Activated naive CD4-positive, alpha-beta T cell treated with anti-CD3 and anti-CD28 coated beads for 36 hours (primary cell): Measurements from ENCODE around the gene CD200. TPM values are rescaled to one million over a fixed set of nuclear protein-coding genes. Genes with fewer than 3 reads are reported as not detected.

Experiments
- CTCF ChIA-PET: fragments of 350-600 bp; sonication (Branson Sonifier 250); formaldehyde crosslinking; loops from one replicate; lab custom pipeline; 2021; ENCODE audit warnings: antibody characterized with exemption; lab: Charles Lee
- DNase-seq: peaks from one replicate; pipeline ENCODE4 v3.0.0-alpha.2; 2020
- H3K27ac Mint-ChIP-seq: one replicate; pipeline ENCODE4 v1.8.0; 2021; ENCODE audit warnings: mild to moderate bottlenecking, mixed read lengths
- H3K27me3 Mint-ChIP-seq: one replicate; pipeline ENCODE4 v1.8.0; 2021; ENCODE audit warnings: low read depth, mixed read lengths
- H3K36me3 Mint-ChIP-seq: one replicate; pipeline ENCODE4 v1.8.0; 2021; ENCODE audit warnings: low read depth, mixed read lengths
- H3K4me1 Mint-ChIP-seq: one replicate; pipeline ENCODE4 v1.8.0; 2021; ENCODE audit warnings: low read depth, mixed read lengths
- H3K4me3 Mint-ChIP-seq: one replicate; pipeline ENCODE4 v1.8.0; 2021; ENCODE audit warnings: mild to moderate bottlenecking, moderate library complexity, mixed read lengths
- H3K9me3 Mint-ChIP-seq: one replicate; pipeline ENCODE4 v1.8.0; 2021; ENCODE audit warnings: mixed read lengths
- intact Hi-C: fragments of 100-400 bp; cut with micrococcal nuclease; formaldehyde crosslinking; loops from one replicate; pipeline ENCODE4 v1.15.1; 2023
- total RNA-seq, 2 experiments: library from RNA; stranded (reverse); gene quantifications; one replicate each; pipeline ENCODE4 v1.2.3, GENCODE V29; 2021

CD200 gene
- total RNA-seq, result 10 to 100 TPM; 50.0 to 53.6 TPM

DNA sequence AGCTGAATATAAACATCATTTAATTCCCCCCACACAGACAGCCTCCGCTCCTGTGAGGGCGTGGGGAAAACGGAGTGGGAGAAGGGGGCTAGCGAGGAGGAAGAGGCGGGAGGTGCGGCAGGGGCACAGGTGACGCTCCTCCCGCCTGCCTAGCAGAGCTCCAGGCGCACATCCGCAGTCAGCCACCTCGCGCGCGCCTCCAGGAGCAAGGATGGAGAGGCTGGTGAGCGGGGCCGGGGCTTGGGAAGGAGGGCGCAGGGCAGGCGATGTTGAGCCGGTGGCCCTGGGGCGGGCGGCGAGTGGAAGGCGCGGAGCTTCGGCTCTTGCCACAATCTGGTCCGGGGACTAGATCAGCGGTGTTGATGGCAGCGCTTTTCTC is at the start of gene CD200:
CD200 (plus strand) TSS at position 155 of the 379 bp plus-strand sequence; CDS start at position 212, 57 bp downstream.
- H3K9me3 Mint-ChIP-seq, result no peaks in the 10 kb centered on the region

GRCh38 chr3:112289011-112289410 is 43.9 kb upstream of the CD200 start:
- CTCF ChIA-PET, result interaction anchor here (1.1 to 1.6 kb wide), 3 partner anchors 25 to 230 kb away, joined by 3 to 6 read pairs (median 3); no protein-coding TSS in a partner anchor

More for the DNA sequence above, at the start of gene CD200:
- peaks cover 32% of the 10 kb centered on the region for H3K36me3 Mint-ChIP-seq
- H3K4me1 Mint-ChIP-seq, result peaks cover 39% of the 10 kb centered on the region
- H3K27ac Mint-ChIP-seq, result peak within 1 kb of the TSS; percentile 99
- CTCF ChIA-PET, result interaction anchor here (0.6 to 6.6 kb wide), 26 partner anchors 9 to 229 kb away, joined by 3 to 41 read pairs (median 5); partner anchors contain the start of genes GCSAM, SLC35A5 and SLC9C1
- peak; percentile 75 for DNase-seq
- intact Hi-C loops, result loop anchor here (1.0 to 10.0 kb wide), 3 partner anchors 127 to 726 kb away; partner anchors contain the start of gene CD200R1
- no peaks in the 10 kb centered on the region for H3K27me3 Mint-ChIP-seq
- peak within 1 kb of the TSS; percentile 94 for H3K4me3 Mint-ChIP-seq

GRCh38 chr3:112293368-112294321 is 39.3 kb upstream of the CD200 start, which contains the start of gene SLC9C1:
Gene SLC9C1 (minus strand): TSS chr3:112294216. CDS start chr3:112286791, 7,425 bp downstream.
- Mint-ChIP-seq H3K9me3 (no peaks in the 10 kb centered on the region), H3K27me3 (no peaks in the 10 kb centered on the region), H3K4me1 (peaks cover 19% of the 10 kb centered on the region), H3K36me3 (no peaks in the 10 kb centered on the region), H3K27ac (peak within 1 kb of the TSS; percentile 20), H3K4me3 (peak within 1 kb of the TSS; percentile 60)
- CTCF ChIA-PET, result interaction anchor here (0.5 to 5.8 kb wide), 52 partner anchors 9 to 394 kb away, joined by 3 to 46 read pairs (median 5); partner anchors contain the start of gene CD200
- intact Hi-C loops, result loop anchor here (1.0 to 5.0 kb wide), 7 partner anchors 34 to 349 kb away; partner anchors contain the start of gene CCDC80
- DNase-seq, result peak; percentile 72

More at GRCh38 chr3:112289011-112289410, 43.9 kb upstream of the CD200 start:
- intact Hi-C loops, result no loop called here
- DNase-seq, result no peak
- H3K27ac Mint-ChIP-seq, result no peak overlapping the region
- H3K27me3 Mint-ChIP-seq, result no peaks in the 10 kb centered on the region
- H3K9me3 Mint-ChIP-seq, result no peaks in the 10 kb centered on the region
- H3K4me3 Mint-ChIP-seq, result no peak overlapping the region
- H3K4me1 Mint-ChIP-seq, result peaks cover 6% of the 10 kb centered on the region
- H3K36me3 Mint-ChIP-seq, result no peaks in the 10 kb centered on the region

- peaks cover 21% of the 10 kb centered on the region for H3K4me1 Mint-ChIP-seq
- H3K27ac Mint-ChIP-seq, result no peak overlapping the region
- no peaks in the 10 kb centered on the region for H3K36me3 Mint-ChIP-seq
Observed at GRCh38 chr3:112297714-112298113, 35.2 kb upstream of the CD200 start.

DNA sequence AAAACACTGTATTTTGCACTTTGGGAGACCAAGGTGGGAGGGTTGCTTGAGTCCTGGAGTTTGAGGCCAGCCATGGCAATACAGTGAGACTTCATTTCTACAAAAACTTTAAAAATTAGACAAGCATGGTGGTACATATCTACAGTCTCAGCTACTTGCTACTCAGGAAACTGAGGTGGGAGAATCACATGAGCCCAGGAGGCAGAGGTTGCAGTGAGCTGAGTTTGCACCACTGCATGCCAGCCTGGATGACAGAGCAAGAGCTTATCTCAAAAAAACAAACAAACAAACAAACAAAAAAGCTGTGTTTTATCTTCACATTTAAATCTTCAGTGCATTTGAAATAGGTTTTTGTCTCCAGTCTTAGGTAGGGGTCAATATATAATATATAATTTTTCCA is 34.2 kb upstream of the CD200 start:
- no peak overlapping the region for H3K27ac Mint-ChIP-seq

More at GRCh38 chr3:112297714-112298113, 35.2 kb upstream of the CD200 start:
- DNase-seq, result no peak
- Mint-ChIP-seq H3K4me3 (peak overlapping the region; percentile 25), H3K27me3 (no peaks in the 10 kb centered on the region), H3K9me3 (no peaks in the 10 kb centered on the region)
- intact Hi-C loops, result loop anchor here (1.0 kb wide), 3 partner anchors 30 to 222 kb away; no protein-coding TSS in a partner anchor
- CTCF ChIA-PET, result interaction anchor here (1.0 to 1.1 kb wide), 2 partner anchors 94 to 160 kb away, joined by 3 to 4 read pairs; no protein-coding TSS in a partner anchor

DNA sequence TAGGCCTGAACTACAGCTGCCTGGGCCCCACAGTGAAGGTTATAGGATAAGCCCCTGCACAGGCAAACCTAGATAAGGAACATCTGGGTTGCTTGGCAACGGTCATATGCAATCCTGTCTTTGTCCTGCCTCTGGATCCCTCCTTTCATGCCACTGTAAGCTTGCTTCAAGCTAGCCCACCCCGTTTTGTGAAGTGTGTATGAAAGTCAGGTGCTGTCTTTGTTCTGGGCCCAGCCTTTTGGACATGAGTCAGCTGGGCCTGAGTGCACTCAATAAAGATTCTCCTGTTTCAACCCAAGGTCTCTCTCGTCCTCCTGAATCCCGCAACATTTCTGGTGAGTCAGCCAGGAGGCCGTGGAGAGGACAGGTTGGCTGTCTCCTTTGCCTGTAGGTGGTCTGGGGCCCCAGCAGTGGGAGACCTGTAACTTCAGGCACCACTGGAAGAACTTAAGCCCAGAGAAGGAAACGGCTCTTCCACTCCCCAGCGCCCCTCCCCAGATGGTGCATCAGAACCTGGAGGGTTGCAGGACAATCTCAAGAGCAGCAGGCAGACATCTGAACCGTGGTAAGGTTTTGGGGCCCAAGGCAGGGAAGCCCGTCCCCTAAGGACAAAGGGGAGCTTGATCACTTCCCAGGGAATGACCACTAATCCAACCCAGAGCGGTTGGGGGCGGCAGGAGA is 30.7 kb upstream of the CD200 start:
- H3K9me3 Mint-ChIP-seq, result no peaks in the 10 kb centered on the region
- no peaks in the 10 kb centered on the region for H3K27me3 Mint-ChIP-seq
- H3K27ac Mint-ChIP-seq, result no peak overlapping the region
- intact Hi-C loops, result loop anchor here (5.0 to 10.0 kb wide), 3 partner anchors 317 to 670 kb away; no protein-coding TSS in a partner anchor
- DNase-seq, result no peak
- CTCF ChIA-PET, result interaction anchor here (0.6 to 1.8 kb wide), 3 partner anchors 9 to 191 kb away, joined by 3 to 8 read pairs (median 3); partner anchors contain the start of genes GCSAM and SLC9C1
- H3K36me3 Mint-ChIP-seq, result no peaks in the 10 kb centered on the region
- H3K4me1 Mint-ChIP-seq, result peaks cover 11% of the 10 kb centered on the region
- no peak overlapping the region for H3K4me3 Mint-ChIP-seq

More for the DNA sequence above, 34.2 kb upstream of the CD200 start:
- Mint-ChIP-seq H3K4me3 (no peak overlapping the region), H3K4me1 (peaks cover 15% of the 10 kb centered on the region), H3K27me3 (no peaks in the 10 kb centered on the region), H3K36me3 (no peaks in the 10 kb centered on the region), H3K9me3 (no peaks in the 10 kb centered on the region)
- CTCF ChIA-PET, result interaction anchor here (0.9 to 1.3 kb wide), 3 partner anchors 11 to 162 kb away, joined by 3 to 4 read pairs (median 3); no protein-coding TSS in a partner anchor
- intact Hi-C loops, result no loop called here
- no peak for DNase-seq

GRCh38 chr3:112302881-112303763 is 29.8 kb upstream of the CD200 start:
- Mint-ChIP-seq H3K36me3 (no peaks in the 10 kb centered on the region), H3K27me3 (no peaks in the 10 kb centered on the region), H3K27ac (no peak overlapping the region), H3K4me3 (no peak overlapping the region), H3K4me1 (peaks cover 4% of the 10 kb centered on the region), H3K9me3 (no peaks in the 10 kb centered on the region)
- CTCF ChIA-PET, result interaction anchor here (0.6 to 3.8 kb wide), 7 partner anchors 10 to 191 kb away, joined by 4 to 40 read pairs (median 8); partner anchors contain the start of genes CD200 and SLC9C1
- intact Hi-C loops, result loop anchor here (5.0 to 10.0 kb wide), 3 partner anchors 318 to 669 kb away; no protein-coding TSS in a partner anchor
- DNase-seq, result peak; percentile 48

GRCh38 chr3:112303764-112304325 is 29.1 kb upstream of the CD200 start:
- H3K27ac Mint-ChIP-seq, result no peak overlapping the region
- CTCF ChIA-PET, result interaction anchor here (0.6 to 3.8 kb wide), 13 partner anchors 10 to 229 kb away, joined by 3 to 40 read pairs (median 7); partner anchors contain the start of genes CD200 and SLC9C1
- peak; percentile 52 for DNase-seq
- no peaks in the 10 kb centered on the region for H3K4me1 Mint-ChIP-seq
- H3K4me3 Mint-ChIP-seq, result no peak overlapping the region
- H3K36me3 Mint-ChIP-seq, result no peaks in the 10 kb centered on the region
- no peaks in the 10 kb centered on the region for H3K27me3 Mint-ChIP-seq
- intact Hi-C loops, result loop anchor here (1.0 to 10.0 kb wide), 4 partner anchors 34 to 668 kb away; no protein-coding TSS in a partner anchor
- no peaks in the 10 kb centered on the region for H3K9me3 Mint-ChIP-seq

GRCh38 chr3:112304611-112305010 is 28.3 kb upstream of the CD200 start:
- CTCF ChIA-PET, result interaction anchor here (0.6 to 3.8 kb wide), 17 partner anchors 9 to 235 kb away, joined by 3 to 40 read pairs (median 7); partner anchors contain the start of genes CD200 and SLC9C1
- no peaks in the 10 kb centered on the region for H3K36me3 Mint-ChIP-seq
- intact Hi-C loops, result loop anchor here (1.0 to 10.0 kb wide), 4 partner anchors 34 to 668 kb away; no protein-coding TSS in a partner anchor
- H3K9me3 Mint-ChIP-seq, result no peaks in the 10 kb centered on the region
- H3K4me1 Mint-ChIP-seq, result no peaks in the 10 kb centered on the region
- DNase-seq, result no peak
- H3K27ac Mint-ChIP-seq, result no peak overlapping the region
- no peaks in the 10 kb centered on the region for H3K27me3 Mint-ChIP-seq
- H3K4me3 Mint-ChIP-seq, result no peak overlapping the region

DNA sequence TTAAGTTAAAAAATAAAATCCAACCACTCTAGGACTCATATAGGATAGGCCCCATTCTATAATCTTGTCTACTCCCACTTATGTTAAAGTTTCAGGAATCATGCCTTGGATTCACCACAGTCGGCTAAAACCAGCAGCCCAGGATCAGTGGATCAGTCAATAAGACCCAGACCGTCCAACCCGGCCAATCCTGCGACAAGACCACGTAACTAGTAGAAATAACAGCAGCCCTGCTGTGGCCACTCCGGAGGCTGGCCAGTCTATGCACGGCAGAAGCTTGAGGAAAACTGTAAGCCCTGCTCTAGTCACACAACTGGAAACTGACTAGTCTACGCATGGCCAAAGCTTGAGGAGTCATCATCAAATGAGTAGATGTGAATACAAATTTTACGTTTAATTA is 26.1 kb upstream of the CD200 start:
- H3K27me3 Mint-ChIP-seq, result no peaks in the 10 kb centered on the region
- H3K27ac Mint-ChIP-seq, result no peak overlapping the region
- DNase-seq, result no peak
- no peak overlapping the region for H3K4me3 Mint-ChIP-seq
- intact Hi-C loops, result loop anchor here (10.0 kb wide), 1 partner anchor 322 kb away; no protein-coding TSS in a partner anchor
- H3K9me3 Mint-ChIP-seq, result no peaks in the 10 kb centered on the region
- H3K4me1 Mint-ChIP-seq, result no peaks in the 10 kb centered on the region
- H3K36me3 Mint-ChIP-seq, result no peaks in the 10 kb centered on the region
- CTCF ChIA-PET, result interaction anchor here (0.7 to 3.8 kb wide), 3 partner anchors 14 to 224 kb away, joined by 3 to 40 read pairs (median 8); partner anchors contain the start of gene SLC9C1
